ENCODE results near the gene ADCY10. TPM values are rescaled to one million over a fixed set of nuclear protein-coding genes. Genes with fewer than 3 reads are reported as not detected.

Gene ADCY10
- total and polyA plus RNA-seq, 2 experiments from 2014 or later, result not detected

- Mint-ChIP-seq H3K27ac (no peak overlapping the region), H3K36me3 (ENCODE audit: low read depth) (peaks cover 13% of the 10 kb centered on the region), H3K9me3 (peaks cover 17% of the 10 kb centered on the region; the same call in 2 of the 3 replicates), H3K27me3 (ENCODE audit: insufficient read depth, low read depth, poor library complexity) (peaks cover 5% of the 10 kb centered on the region), H3K4me1 (peaks cover 33% of the 10 kb centered on the region), H3K4me3 (no peak overlapping the region)
- Histone ChIP-seq H3K4me1 (ENCODE audit: insufficient read depth) (peaks cover 29% of the 10 kb centered on the region), H4K20me1 (replicated peaks; ENCODE audit: insufficient read depth) (no peaks in the 10 kb centered on the region), H3K4me3 (no peak overlapping the region), H3K9me2 (ENCODE audit: insufficient read depth) (0 out of 2 replicates have a peak, but pooled peaks cover 3% of the 10 kb centered on the region), H3K27me3 (ENCODE audit: insufficient read depth) (no peaks in the 10 kb centered on the region), H3K4me2 (peak overlapping the region; percentile 19; the same call in 1 of the 2 replicates), H3K36me3 (ENCODE audit: insufficient read depth) (no peaks in the 10 kb centered on the region), H2AFZ (no peak overlapping the region), H3K79me2 (replicated peaks; ENCODE audit: insufficient read depth) (no peaks in the 10 kb centered on the region), H3F3A (replicated peaks; ENCODE audit: low read depth) (no peaks in the 10 kb centered on the region), H3K27ac (ENCODE audit: low read depth) (no peak overlapping the region)
- ATAC-seq, result peak; percentile 29; the same call in 2 of the 3 replicates
- no peak for DNase-seq (ENCODE audit: low spot score)
- TF ChIP-seq, protein P1, sequence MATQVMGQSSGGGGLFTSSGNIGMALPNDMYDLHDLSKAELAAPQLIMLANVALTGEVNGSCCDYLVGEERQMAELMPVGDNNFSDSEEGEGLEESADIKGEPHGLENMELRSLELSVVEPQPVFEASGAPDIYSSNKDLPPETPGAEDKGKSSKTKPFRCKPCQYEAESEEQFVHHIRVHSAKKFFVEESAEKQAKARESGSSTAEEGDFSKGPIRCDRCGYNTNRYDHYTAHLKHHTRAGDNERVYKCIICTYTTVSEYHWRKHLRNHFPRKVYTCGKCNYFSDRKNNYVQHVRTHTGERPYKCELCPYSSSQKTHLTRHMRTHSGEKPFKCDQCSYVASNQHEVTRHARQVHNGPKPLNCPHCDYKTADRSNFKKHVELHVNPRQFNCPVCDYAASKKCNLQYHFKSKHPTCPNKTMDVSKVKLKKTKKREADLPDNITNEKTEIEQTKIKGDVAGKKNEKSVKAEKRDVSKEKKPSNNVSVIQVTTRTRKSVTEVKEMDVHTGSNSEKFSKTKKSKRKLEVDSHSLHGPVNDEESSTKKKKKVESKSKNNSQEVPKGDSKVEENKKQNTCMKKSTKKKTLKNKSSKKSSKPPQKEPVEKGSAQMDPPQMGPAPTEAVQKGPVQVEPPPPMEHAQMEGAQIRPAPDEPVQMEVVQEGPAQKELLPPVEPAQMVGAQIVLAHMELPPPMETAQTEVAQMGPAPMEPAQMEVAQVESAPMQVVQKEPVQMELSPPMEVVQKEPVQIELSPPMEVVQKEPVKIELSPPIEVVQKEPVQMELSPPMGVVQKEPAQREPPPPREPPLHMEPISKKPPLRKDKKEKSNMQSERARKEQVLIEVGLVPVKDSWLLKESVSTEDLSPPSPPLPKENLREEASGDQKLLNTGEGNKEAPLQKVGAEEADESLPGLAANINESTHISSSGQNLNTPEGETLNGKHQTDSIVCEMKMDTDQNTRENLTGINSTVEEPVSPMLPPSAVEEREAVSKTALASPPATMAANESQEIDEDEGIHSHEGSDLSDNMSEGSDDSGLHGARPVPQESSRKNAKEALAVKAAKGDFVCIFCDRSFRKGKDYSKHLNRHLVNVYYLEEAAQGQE (IDR thresholded peaks at IDR 0.05; ENCODE audit: unreplicated experiment), result no peak
- TF ChIP-seq STAT1 (IDR thresholded peaks at IDR 0.05; ENCODE audit: unreplicated experiment) (no peak), JUNB (IDR thresholded peaks at IDR 0.05; ENCODE audit: unreplicated experiment) (no peak), ZNF331 (CRISPR knock-in tag; IDR thresholded peaks at IDR 0.05; ENCODE audit: low read depth) (no peak), POLR2AphosphoS5 (IDR thresholded peaks at IDR 0.05; ENCODE audit: low read depth) (no peak), EZH2phosphoT487 (IDR thresholded peaks at IDR 0.05; ENCODE audit: unreplicated experiment) (no peak), EZH2 (IDR thresholded peaks at IDR 0.05; ENCODE audit: low read depth, unreplicated experiment) (no peak), ZNF114 (CRISPR knock-in tag; IDR thresholded peaks at IDR 0.05) (no peak), NANOG (IDR thresholded peaks at IDR 0.05; ENCODE audit: borderline replicate concordance) (no peak; the same call in 1 of the 2 replicates), CREB1 (CRISPR knock-in tag; IDR thresholded peaks at IDR 0.05; ENCODE audit: low read depth) (no peak)
- TF ChIP-seq, protein P2, sequence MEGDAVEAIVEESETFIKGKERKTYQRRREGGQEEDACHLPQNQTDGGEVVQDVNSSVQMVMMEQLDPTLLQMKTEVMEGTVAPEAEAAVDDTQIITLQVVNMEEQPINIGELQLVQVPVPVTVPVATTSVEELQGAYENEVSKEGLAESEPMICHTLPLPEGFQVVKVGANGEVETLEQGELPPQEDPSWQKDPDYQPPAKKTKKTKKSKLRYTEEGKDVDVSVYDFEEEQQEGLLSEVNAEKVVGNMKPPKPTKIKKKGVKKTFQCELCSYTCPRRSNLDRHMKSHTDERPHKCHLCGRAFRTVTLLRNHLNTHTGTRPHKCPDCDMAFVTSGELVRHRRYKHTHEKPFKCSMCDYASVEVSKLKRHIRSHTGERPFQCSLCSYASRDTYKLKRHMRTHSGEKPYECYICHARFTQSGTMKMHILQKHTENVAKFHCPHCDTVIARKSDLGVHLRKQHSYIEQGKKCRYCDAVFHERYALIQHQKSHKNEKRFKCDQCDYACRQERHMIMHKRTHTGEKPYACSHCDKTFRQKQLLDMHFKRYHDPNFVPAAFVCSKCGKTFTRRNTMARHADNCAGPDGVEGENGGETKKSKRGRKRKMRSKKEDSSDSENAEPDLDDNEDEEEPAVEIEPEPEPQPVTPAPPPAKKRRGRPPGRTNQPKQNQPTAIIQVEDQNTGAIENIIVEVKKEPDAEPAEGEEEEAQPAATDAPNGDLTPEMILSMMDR (conservative IDR thresholded peaks at IDR 0.05; ENCODE audit: low read depth in 2 of 2), result no peak
- TF ChIP-seq, protein P3, sequence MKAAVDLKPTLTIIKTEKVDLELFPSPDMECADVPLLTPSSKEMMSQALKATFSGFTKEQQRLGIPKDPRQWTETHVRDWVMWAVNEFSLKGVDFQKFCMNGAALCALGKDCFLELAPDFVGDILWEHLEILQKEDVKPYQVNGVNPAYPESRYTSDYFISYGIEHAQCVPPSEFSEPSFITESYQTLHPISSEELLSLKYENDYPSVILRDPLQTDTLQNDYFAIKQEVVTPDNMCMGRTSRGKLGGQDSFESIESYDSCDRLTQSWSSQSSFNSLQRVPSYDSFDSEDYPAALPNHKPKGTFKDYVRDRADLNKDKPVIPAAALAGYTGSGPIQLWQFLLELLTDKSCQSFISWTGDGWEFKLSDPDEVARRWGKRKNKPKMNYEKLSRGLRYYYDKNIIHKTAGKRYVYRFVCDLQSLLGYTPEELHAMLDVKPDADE (IDR thresholded peaks at IDR 0.05), result no peak
- TF ChIP-seq, protein P4, sequence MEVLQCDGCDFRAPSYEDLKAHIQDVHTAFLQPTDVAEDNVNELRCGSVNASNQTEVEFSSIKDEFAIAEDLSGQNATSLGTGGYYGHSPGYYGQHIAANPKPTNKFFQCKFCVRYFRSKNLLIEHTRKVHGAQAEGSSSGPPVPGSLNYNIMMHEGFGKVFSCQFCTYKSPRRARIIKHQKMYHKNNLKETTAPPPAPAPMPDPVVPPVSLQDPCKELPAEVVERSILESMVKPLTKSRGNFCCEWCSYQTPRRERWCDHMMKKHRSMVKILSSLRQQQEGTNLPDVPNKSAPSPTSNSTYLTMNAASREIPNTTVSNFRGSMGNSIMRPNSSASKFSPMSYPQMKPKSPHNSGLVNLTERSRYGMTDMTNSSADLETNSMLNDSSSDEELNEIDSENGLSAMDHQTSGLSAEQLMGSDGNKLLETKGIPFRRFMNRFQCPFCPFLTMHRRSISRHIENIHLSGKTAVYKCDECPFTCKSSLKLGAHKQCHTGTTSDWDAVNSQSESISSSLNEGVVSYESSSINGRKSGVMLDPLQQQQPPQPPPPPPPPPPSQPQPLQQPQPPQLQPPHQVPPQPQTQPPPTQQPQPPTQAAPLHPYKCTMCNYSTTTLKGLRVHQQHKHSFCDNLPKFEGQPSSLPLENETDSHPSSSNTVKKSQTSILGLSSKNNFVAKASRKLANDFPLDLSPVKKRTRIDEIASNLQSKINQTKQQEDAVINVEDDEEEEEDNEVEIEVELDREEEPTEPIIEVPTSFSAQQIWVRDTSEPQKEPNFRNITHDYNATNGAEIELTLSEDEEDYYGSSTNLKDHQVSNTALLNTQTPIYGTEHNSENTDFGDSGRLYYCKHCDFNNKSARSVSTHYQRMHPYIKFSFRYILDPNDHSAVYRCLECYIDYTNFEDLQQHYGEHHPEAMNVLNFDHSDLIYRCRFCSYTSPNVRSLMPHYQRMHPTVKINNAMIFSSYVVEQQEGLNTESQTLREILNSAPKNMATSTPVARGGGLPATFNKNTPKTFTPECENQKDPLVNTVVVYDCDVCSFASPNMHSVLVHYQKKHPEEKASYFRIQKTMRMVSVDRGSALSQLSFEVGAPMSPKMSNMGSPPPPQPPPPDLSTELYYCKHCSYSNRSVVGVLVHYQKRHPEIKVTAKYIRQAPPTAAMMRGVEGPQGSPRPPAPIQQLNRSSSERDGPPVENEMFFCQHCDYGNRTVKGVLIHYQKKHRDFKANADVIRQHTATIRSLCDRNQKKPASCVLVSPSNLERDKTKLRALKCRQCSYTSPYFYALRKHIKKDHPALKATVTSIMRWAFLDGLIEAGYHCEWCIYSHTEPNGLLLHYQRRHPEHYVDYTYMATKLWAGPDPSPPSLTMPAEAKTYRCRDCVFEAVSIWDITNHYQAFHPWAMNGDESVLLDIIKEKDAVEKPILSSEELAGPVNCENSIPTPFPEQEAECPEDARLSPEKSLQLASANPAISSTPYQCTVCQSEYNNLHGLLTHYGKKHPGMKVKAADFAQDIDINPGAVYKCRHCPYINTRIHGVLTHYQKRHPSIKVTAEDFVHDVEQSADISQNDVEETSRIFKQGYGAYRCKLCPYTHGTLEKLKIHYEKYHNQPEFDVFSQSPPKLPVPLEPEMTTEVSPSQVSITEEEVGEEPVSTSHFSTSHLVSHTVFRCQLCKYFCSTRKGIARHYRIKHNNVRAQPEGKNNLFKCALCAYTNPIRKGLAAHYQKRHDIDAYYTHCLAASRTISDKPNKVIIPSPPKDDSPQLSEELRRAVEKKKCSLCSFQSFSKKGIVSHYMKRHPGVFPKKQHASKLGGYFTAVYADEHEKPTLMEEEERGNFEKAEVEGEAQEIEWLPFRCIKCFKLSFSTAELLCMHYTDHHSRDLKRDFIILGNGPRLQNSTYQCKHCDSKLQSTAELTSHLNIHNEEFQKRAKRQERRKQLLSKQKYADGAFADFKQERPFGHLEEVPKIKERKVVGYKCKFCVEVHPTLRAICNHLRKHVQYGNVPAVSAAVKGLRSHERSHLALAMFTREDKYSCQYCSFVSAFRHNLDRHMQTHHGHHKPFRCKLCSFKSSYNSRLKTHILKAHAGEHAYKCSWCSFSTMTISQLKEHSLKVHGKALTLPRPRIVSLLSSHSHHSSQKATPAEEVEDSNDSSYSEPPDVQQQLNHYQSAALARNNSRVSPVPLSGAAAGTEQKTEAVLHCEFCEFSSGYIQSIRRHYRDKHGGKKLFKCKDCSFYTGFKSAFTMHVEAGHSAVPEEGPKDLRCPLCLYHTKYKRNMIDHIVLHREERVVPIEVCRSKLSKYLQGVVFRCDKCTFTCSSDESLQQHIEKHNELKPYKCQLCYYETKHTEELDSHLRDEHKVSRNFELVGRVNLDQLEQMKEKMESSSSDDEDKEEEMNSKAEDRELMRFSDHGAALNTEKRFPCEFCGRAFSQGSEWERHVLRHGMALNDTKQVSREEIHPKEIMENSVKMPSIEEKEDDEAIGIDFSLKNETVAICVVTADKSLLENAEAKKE (CRISPR knock-in tag; IDR thresholded peaks at IDR 0.05), result no peak
Measured at GRCh38 chr1:167861664-167862381, 52.1 kb downstream of the ADCY10 start.

Measured in GM23338 (cell line).